ENCODE results near the gene OTOR. TPM values are rescaled to one million over a fixed set of nuclear protein-coding genes. Genes with fewer than 3 reads are reported as not detected.

The OTOR gene
- total and polyA plus RNA-seq, 2 donors (not counting 3 experiments of a cell fraction or from before 2014, with no cell fraction given): not detected

- Histone ChIP-seq H3K79me2 (ENCODE audit: control insufficient read depth, insufficient read depth, low read length) (no peaks in the 10 kb centered on the region), H3K9ac (replicated peaks; ENCODE audit: extremely low read depth, insufficient read depth, low read length) (no peak overlapping the region), H3K9me3 (replicated peaks; ENCODE audit: control insufficient read depth, insufficient read depth, low read length) (no peaks in the 10 kb centered on the region), H3K4me2 (ENCODE audit: insufficient read depth, low read length) (no peak overlapping the region), H3K9me1 (replicated peaks; ENCODE audit: control insufficient read depth, extremely low read depth, insufficient read depth, low read length) (no peaks in the 10 kb centered on the region), H3K4me1 (ENCODE audit: control insufficient read depth, extremely low read depth, insufficient read depth, low read length) (no peaks in the 10 kb centered on the region), H4K20me1 (replicated peaks; ENCODE audit: control insufficient read depth, extremely low read depth, insufficient read depth, low read length) (no peaks in the 10 kb centered on the region), H3K27me3 (ENCODE audit: control insufficient read depth in 2 of 2, insufficient read depth in 2 of 2, low read length in 2 of 2) (no peaks in the 10 kb centered on the region), H3K36me3 (ENCODE audit: control insufficient read depth in 2 of 2, extremely low read depth in 1 of 2, insufficient read depth in 2 of 2, low read length in 2 of 2) (no peaks in the 10 kb centered on the region), H2AFZ (ENCODE audit: low read depth, low read length) (no peak overlapping the region), H3K4me3 (replicated peaks in 1 of 3; ENCODE audit: insufficient read depth in 1 of 3, low read depth in 1 of 3, low read length in 3 of 3) (no peak overlapping the region), H3K27ac (ENCODE audit: insufficient read depth, low read depth, low read length) (no peak overlapping the region)
- POLR2A ChIA-PET: no interaction called here
- intact Hi-C loops (cut with micrococcal nuclease) (no loop called here), dilution Hi-C loops (cut with MboI; ENCODE audit: extremely low pct_ligation_motif_present, low sequenced_read_pairs) (no loop called here)
- TF ChIP-seq FOS (IDR thresholded peaks at IDR 0.05; ENCODE audit: borderline replicate concordance, insufficient read depth, low read length) (no peak), POLR2A (IDR thresholded peaks at IDR 0.05; ENCODE audit: low read depth, low read length) (no peak), MAX (IDR thresholded peaks at IDR 0.05; ENCODE audit: insufficient read depth, insufficient read length) (no peak), POLR2AphosphoS5 (IDR thresholded peaks at IDR 0.05; ENCODE audit: insufficient read depth, low read depth, low read length) (no peak), EZH2 (IDR thresholded peaks at IDR 0.05; ENCODE audit: borderline replicate concordance, low read depth, low read length, severe bottlenecking) (no peak), GATA2 (IDR thresholded peaks at IDR 0.05; ENCODE audit: insufficient read depth, insufficient read length, low read depth, low read length) (no peak), JUN (IDR thresholded peaks at IDR 0.05; ENCODE audit: borderline replicate concordance, insufficient read depth, insufficient read length, low read depth) (no peak), MYC (IDR thresholded peaks at IDR 0.05; ENCODE audit: low read depth, low read length) (no peak)
- TF ChIP-seq, protein P1, sequence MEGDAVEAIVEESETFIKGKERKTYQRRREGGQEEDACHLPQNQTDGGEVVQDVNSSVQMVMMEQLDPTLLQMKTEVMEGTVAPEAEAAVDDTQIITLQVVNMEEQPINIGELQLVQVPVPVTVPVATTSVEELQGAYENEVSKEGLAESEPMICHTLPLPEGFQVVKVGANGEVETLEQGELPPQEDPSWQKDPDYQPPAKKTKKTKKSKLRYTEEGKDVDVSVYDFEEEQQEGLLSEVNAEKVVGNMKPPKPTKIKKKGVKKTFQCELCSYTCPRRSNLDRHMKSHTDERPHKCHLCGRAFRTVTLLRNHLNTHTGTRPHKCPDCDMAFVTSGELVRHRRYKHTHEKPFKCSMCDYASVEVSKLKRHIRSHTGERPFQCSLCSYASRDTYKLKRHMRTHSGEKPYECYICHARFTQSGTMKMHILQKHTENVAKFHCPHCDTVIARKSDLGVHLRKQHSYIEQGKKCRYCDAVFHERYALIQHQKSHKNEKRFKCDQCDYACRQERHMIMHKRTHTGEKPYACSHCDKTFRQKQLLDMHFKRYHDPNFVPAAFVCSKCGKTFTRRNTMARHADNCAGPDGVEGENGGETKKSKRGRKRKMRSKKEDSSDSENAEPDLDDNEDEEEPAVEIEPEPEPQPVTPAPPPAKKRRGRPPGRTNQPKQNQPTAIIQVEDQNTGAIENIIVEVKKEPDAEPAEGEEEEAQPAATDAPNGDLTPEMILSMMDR (IDR thresholded peaks at IDR 0.05; ENCODE audit: extremely low read depth in 1 of 2, insufficient read depth in 1 of 2, low read depth in 1 of 2, low read length in 2 of 2): no peak
- DNase-seq (ENCODE audit: low read depth, low spot score) (no peak), FAIRE-seq (no peak)
- no TSS peak for BruUV-seq (replicated peaks)
- CTCF ChIA-PET: interaction anchor here (3.9 kb wide), 1 partner anchor 241 kb away, joined by 38 read pairs; no protein-coding TSS in a partner anchor
Observed at GRCh38 chr20:16759181-16759563, 11.0 kb downstream of the OTOR start.
